HG03354 (cell line): ENCODE data around the gene ECE1.
"Not testable (repeated sequence)": the region's sequence is repeated elsewhere in the genome, so short reads cannot be mapped to it uniquely, and the experiment has no call there.

Source experiments
- ATAC-seq: cut with Tn5 transposase; IDR thresholded peaks from one replicate; pipeline ENCODE4 v1.9.1; 2021; ENCODE audit warnings: mild to moderate bottlenecking; ENCODE audit not compliant: unreplicated experiment, poor library complexity, severe bottlenecking

Gene ECE1

GRCh38 chr1:21170837-21171236, 119.4 kb downstream of the ECE1 start:
- not testable (repeated sequence) for ATAC-seq

DNA sequence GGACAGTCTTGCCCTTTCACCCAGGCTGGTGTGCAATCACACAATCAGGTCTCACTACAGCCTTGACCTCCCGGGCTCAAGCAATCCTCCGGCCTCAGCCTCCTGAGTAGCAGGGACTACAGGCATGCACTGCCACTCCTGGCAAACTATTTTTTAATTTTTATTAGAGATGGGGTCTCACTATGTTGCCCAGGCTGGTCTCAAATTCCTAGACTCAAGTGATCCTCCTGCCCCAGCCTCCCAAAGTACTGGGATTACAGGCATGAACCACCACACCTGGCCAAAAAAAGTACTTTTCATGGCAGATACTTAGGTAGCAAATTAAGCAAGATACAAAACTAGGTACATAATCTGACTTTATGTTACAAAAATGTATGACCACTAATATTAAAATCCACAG, 121.8 kb downstream of the ECE1 start:
- no peak for ATAC-seq
